Suprapubic skin (tissue), 4 donors: ENCODE data around the gene PTGR3. TPM values are rescaled to one million over a fixed set of nuclear protein-coding genes. Genes with fewer than 3 reads are reported as not detected.

Experiments
- DNase-seq, 2 donors: peaks; one replicate each; pipeline ENCODE4 v3.0.0-alpha.2; 2019; ENCODE audit warnings: low spot score in 2 of 2
- H3K27ac ChIP-seq: fragments of 200-600 bp; sonication (generic); one replicate; pipeline ENCODE4 v1.5.1; 2019
- H3K27me3 ChIP-seq: fragments of 200-600 bp; sonication (generic); one replicate; pipeline ENCODE4 v1.5.1; 2019
- H3K36me3 ChIP-seq: fragments of 200-600 bp; sonication (generic); one replicate; pipeline ENCODE4 v1.5.1; 2019
- H3K4me1 ChIP-seq: fragments of 200-600 bp; sonication (generic); one replicate; pipeline ENCODE4 v1.5.1; 2019
- H3K4me3 ChIP-seq: fragments of 200-600 bp; sonication (generic); one replicate; pipeline ENCODE4 v1.5.1; 2019; ENCODE audit warnings: mild to moderate bottlenecking
- H3K9me3 ChIP-seq: fragments of 200-600 bp; sonication (generic); one replicate; pipeline ENCODE4 v1.5.1; 2019
- CTCF ChIP-seq, 2 donors: fragments of 200-600 bp in 1 of 2; fragments of 450-650 bp in 1 of 2; sonication (generic) in 1 of 2; IDR thresholded peaks; one replicate each; pipeline ENCODE4 v1.5.1; 2016 to 2019; ENCODE audit warnings: antibody characterized with exemption in 2 of 2, mild to moderate bottlenecking in 1 of 2, moderate library complexity in 1 of 2
- EP300 ChIP-seq: sonication (generic); formaldehyde crosslinking; IDR thresholded peaks from one replicate; pipeline ENCODE4 v1.6.1; 2017; ENCODE audit warnings: antibody characterized with exemption
- POLR2A ChIP-seq, 2 donors: fragments of 450-650 bp; IDR thresholded peaks; one replicate each; pipeline ENCODE4 v1.6.1; 2017; ENCODE audit warnings: antibody characterized with exemption in 2 of 2, mild to moderate bottlenecking in 2 of 2, moderate library complexity in 2 of 2
- POLR2AphosphoS5 ChIP-seq, 3 donors: sonication (generic); formaldehyde crosslinking; IDR thresholded peaks; one replicate each; pipeline ENCODE4 v1.6.1; 2017; ENCODE audit warnings: antibody characterized with exemption in 3 of 3
- WGBS: methylation state at CpG from one replicate; pipeline ENCODE4 v1.1.5; 2018; 5-methylcytosine and 5-hydroxymethylcytosine counted together
- total RNA-seq, 4 donors: library from RNA; depleted of rRNA; stranded (reverse); fragments of >200 nt; gene quantifications; one replicate each; pipeline ENCODE4 v1.1.0, GENCODE V29; 2016

Gene PTGR3
- total RNA-seq, 4 donors from 2014 or later, result 14.0 to 20.4 (median 15.5) TPM

GRCh38 chr18:75222407-75222806 lies 13.5 kb upstream of the PTGR3 start:
- Histone ChIP-seq H3K36me3 (no peaks in the 10 kb centered on the region), H3K27ac (no peak overlapping the region), H3K4me1 (peaks cover 32% of the 10 kb centered on the region), H3K9me3 (no peaks in the 10 kb centered on the region), H3K4me3 (no peak overlapping the region), H3K27me3 (no peaks in the 10 kb centered on the region)
- TF ChIP-seq POLR2A (IDR thresholded peaks at IDR 0.05) (no peak), EP300 (no peak), CTCF (IDR thresholded peaks at IDR 0.05) (no peak), POLR2AphosphoS5 (IDR thresholded peaks at IDR 0.05) (no peak)
- no peak for DNase-seq
- 87% methylated on average over 10 of the region's 10 CpGs for WGBS

- Histone ChIP-seq H3K4me3 (no peak overlapping the region), H3K36me3 (no peaks in the 10 kb centered on the region), H3K4me1 (peaks cover 29% of the 10 kb centered on the region), H3K27ac (no peak overlapping the region), H3K9me3 (no peaks in the 10 kb centered on the region), H3K27me3 (no peaks in the 10 kb centered on the region)
- DNase-seq, result no peak
- TF ChIP-seq POLR2AphosphoS5 (IDR thresholded peaks at IDR 0.05) (no peak), POLR2A (IDR thresholded peaks at IDR 0.05) (no peak), CTCF (IDR thresholded peaks at IDR 0.05) (no peak), EP300 (no peak)
- WGBS, result 83% methylated on average over 7 of the region's 7 CpGs
Measured at GRCh38 chr18:75221897-75222296, 13.0 kb upstream of the PTGR3 start.

GRCh38 chr18:75221397-75221796 lies 12.5 kb upstream of the PTGR3 start:
- Histone ChIP-seq H3K27me3 (no peaks in the 10 kb centered on the region), H3K9me3 (no peaks in the 10 kb centered on the region), H3K4me3 (no peak overlapping the region), H3K4me1 (peaks cover 29% of the 10 kb centered on the region), H3K27ac (no peak overlapping the region), H3K36me3 (no peaks in the 10 kb centered on the region)
- TF ChIP-seq POLR2A (IDR thresholded peaks at IDR 0.05) (no peak), CTCF (IDR thresholded peaks at IDR 0.05) (no peak), POLR2AphosphoS5 (IDR thresholded peaks at IDR 0.05) (no peak), EP300 (no peak)
- 58% methylated on average over 1 of the region's 1 CpG for WGBS
- DNase-seq, result no peak

- H3K27me3 ChIP-seq, result no peaks in the 10 kb centered on the region
- no peak for DNase-seq
- no peak for TF ChIP-seq POLR2AphosphoS5 (IDR thresholded peaks at IDR 0.05)
- TF ChIP-seq EP300, result no peak
- no peak for TF ChIP-seq POLR2A (IDR thresholded peaks at IDR 0.05)
- no peak for TF ChIP-seq CTCF (IDR thresholded peaks at IDR 0.05)
- peaks cover 33% of the 10 kb centered on the region for H3K4me1 ChIP-seq
- no peaks in the 10 kb centered on the region for H3K36me3 ChIP-seq
- H3K27ac ChIP-seq, result no peak overlapping the region
- H3K4me3 ChIP-seq, result no peak overlapping the region
- H3K9me3 ChIP-seq, result no peaks in the 10 kb centered on the region
- 46% methylated on average over 12 of the region's 12 CpGs for WGBS
Measured at GRCh38 chr18:75220551-75221355, 11.8 kb upstream of the PTGR3 start.

- Histone ChIP-seq H3K36me3 (no peaks in the 10 kb centered on the region), H3K4me3 (no peak overlapping the region), H3K27me3 (no peaks in the 10 kb centered on the region), H3K27ac (no peak overlapping the region), H3K9me3 (no peaks in the 10 kb centered on the region), H3K4me1 (peaks cover 42% of the 10 kb centered on the region)
- WGBS, result 82% methylated on average over 11 of the region's 11 CpGs
- no peak for TF ChIP-seq CTCF (IDR thresholded peaks at IDR 0.05)
- no peak for TF ChIP-seq POLR2AphosphoS5 (IDR thresholded peaks at IDR 0.05)
- no peak for TF ChIP-seq POLR2A (IDR thresholded peaks at IDR 0.05)
- no peak for TF ChIP-seq EP300
- DNase-seq, result no peak
Measured at GRCh38 chr18:75219745-75220375, 10.9 kb upstream of the PTGR3 start.
